HUDEP-2 (cell line): Measurements from ENCODE around the gene NPY.

ENCODE experiments used
- DNase-seq, 76 experiments: peaks; one replicate each; lab custom pipeline; 2025; ENCODE audit not compliant: unreplicated experiment in 76 of 76; lab: John Stamatoyannopoulos, UW

Gene NPY

GRCh38 chr7:24312588-24312987 is 28.6 kb downstream of the NPY start:
- no peak for DNase-seq

- no peak for DNase-seq
Observed at GRCh38 chr7:24313777-24314176, 29.8 kb downstream of the NPY start.

GRCh38 chr7:24316340-24316739 is 32.4 kb downstream of the NPY start:
- no peak for DNase-seq

- DNase-seq: peak in 2 of 76 experiments; percentile 2 to 3
Observed at GRCh38 chr7:24318326-24318725, 34.3 kb downstream of the NPY start.

GRCh38 chr7:24319209-24319608 is 35.2 kb downstream of the NPY start:
- DNase-seq: no peak

GRCh38 chr7:24323961-24324480 is 40.0 kb downstream of the NPY start:
- DNase-seq: no peak

- DNase-seq: no peak
Observed at GRCh38 chr7:24325708-24326107, 41.7 kb downstream of the NPY start.

- DNase-seq: no peak
Observed at GRCh38 chr7:24328050-24328449, 44.1 kb downstream of the NPY start.

GRCh38 chr7:24328894-24329293 is 44.9 kb downstream of the NPY start:
- DNase-seq: no peak

- DNase-seq: no peak
Observed at GRCh38 chr7:24334012-24334411, 50.0 kb downstream of the NPY start.

GRCh38 chr7:24334627-24335026 is 50.6 kb downstream of the NPY start:
- no peak for DNase-seq

GRCh38 chr7:24336461-24336860 is 52.5 kb downstream of the NPY start:
- DNase-seq: no peak

GRCh38 chr7:24337180-24337579 is 53.2 kb downstream of the NPY start:
- no peak for DNase-seq

- DNase-seq: no peak
Observed at GRCh38 chr7:24339575-24339974, 55.6 kb downstream of the NPY start.

- DNase-seq: no peak
Observed at GRCh38 chr7:24340727-24341126, 56.7 kb downstream of the NPY start.
